HEK293 (cell line): Measurements from ENCODE around the gene PDSS2.

Source experiments
- CTCF ChIA-PET: fragments of 350-600 bp; formaldehyde crosslinking; extraction: SDS; loops from one replicate; lab custom pipeline; 2021; ENCODE audit warnings: antibody characterized with exemption; lab: Yijun Ruan, JAX
- POLR2A ChIA-PET: fragments of 300-600 bp; formaldehyde crosslinking; extraction: SDS; loops from one replicate; lab custom pipeline; 2020; ENCODE audit warnings: antibody characterized with exemption, inconsistent platforms; lab: Yijun Ruan, JAX
- H3K27ac ChIP-seq: fragments of 200-500 bp; sonication (Bioruptor generic); 2 replicates; pipeline ENCODE4 v1.5.1; 2014; ENCODE audit warnings: low read depth, low read length, control low read depth, inconsistent platforms; ENCODE audit errors: extremely low read depth
- H3K36me3 ChIP-seq, 2 experiments: fragments of 200-500 bp in 1 of 2; sonication (Bioruptor generic) in 1 of 2; 1 replicate in 1 of 2; 2 replicates in 1 of 2; pipeline ENCODE4 v1.5.1; 2014 to 2017; ENCODE audit warnings: inconsistent platforms in 2 of 2, low read length in 2 of 2; ENCODE audit not compliant: control insufficient read depth in 2 of 2, insufficient read depth in 1 of 2
- H3K4me1 ChIP-seq: fragments of 200-500 bp; sonication (Bioruptor generic); 2 replicates; pipeline ENCODE4 v1.5.1; 2014; ENCODE audit warnings: mild to moderate bottlenecking, low read length, inconsistent platforms; ENCODE audit not compliant: control insufficient read depth, insufficient read depth
- H3K4me3 ChIP-seq: 2 replicates; pipeline ENCODE4 v1.5.1; 2011; ENCODE audit warnings: low read depth, mild to moderate bottlenecking, control low read depth, low read length, moderate library complexity
- H3K9me3 ChIP-seq: fragments of 200-500 bp; sonication (Bioruptor generic); 2 replicates; pipeline ENCODE4 v1.5.1; 2014; ENCODE audit warnings: low read depth, low read length, inconsistent platforms; ENCODE audit not compliant: control insufficient read depth, insufficient read depth
- FEZF1 ChIP-seq: fragments of 450-650 bp; formaldehyde crosslinking; IDR thresholded peaks from 2 replicates; pipeline ENCODE4 v1.5.1; 2016; ENCODE audit warnings: missing biosample characterization, missing genetic modification characterization
- KLF10 ChIP-seq: fragments of 450-650 bp; IDR thresholded peaks from 2 replicates; pipeline ENCODE4 v1.5.1; 2018; ENCODE audit warnings: missing biosample characterization, mild to moderate bottlenecking, missing genetic modification characterization
- REPIN1 ChIP-seq: fragments of 450-650 bp; formaldehyde crosslinking; IDR thresholded peaks from 2 replicates; pipeline ENCODE4 v1.5.1; 2017; ENCODE audit warnings: missing biosample characterization, missing genetic modification characterization, low read depth
- SCRT2 ChIP-seq: fragments of 450-650 bp; formaldehyde crosslinking; IDR thresholded peaks from 2 replicates; pipeline ENCODE4 v1.5.1; 2016; ENCODE audit warnings: missing biosample characterization, missing genetic modification characterization
- WT1 ChIP-seq: fragments of 450-650 bp; formaldehyde crosslinking; IDR thresholded peaks from 2 replicates; pipeline ENCODE4 v1.5.1; 2016; ENCODE audit warnings: missing biosample characterization, missing genetic modification characterization
- ZBTB17 ChIP-seq: fragments of 450-650 bp; formaldehyde crosslinking; IDR thresholded peaks from 2 replicates; pipeline ENCODE4 v1.5.1; 2016; ENCODE audit warnings: missing biosample characterization, missing genetic modification characterization
- ZBTB8A ChIP-seq: fragments of 450-650 bp; formaldehyde crosslinking; IDR thresholded peaks from 2 replicates; pipeline ENCODE4 v1.5.1; 2016; ENCODE audit warnings: missing biosample characterization, missing genetic modification characterization
- ZNF138 ChIP-seq: fragments of 450-650 bp; formaldehyde crosslinking; IDR thresholded peaks from 2 replicates; pipeline ENCODE4 v1.5.1; 2016; ENCODE audit warnings: missing biosample characterization, missing genetic modification characterization, borderline replicate concordance
- ZNF157 ChIP-seq: fragments of 450-650 bp; formaldehyde crosslinking; IDR thresholded peaks from 2 replicates; pipeline ENCODE4 v1.5.1; 2016; ENCODE audit warnings: missing biosample characterization, missing genetic modification characterization
- ZNF23 ChIP-seq: fragments of 450-650 bp; formaldehyde crosslinking; IDR thresholded peaks from 2 replicates; pipeline ENCODE4 v1.5.1; 2016; ENCODE audit warnings: missing biosample characterization, missing genetic modification characterization, borderline replicate concordance
- ZNF302 ChIP-seq: fragments of 450-650 bp; formaldehyde crosslinking; IDR thresholded peaks from 2 replicates; pipeline ENCODE4 v1.5.1; 2016; ENCODE audit warnings: missing biosample characterization, missing genetic modification characterization, low read depth
- ZNF311 ChIP-seq: fragments of 450-650 bp; formaldehyde crosslinking; IDR thresholded peaks from 2 replicates; pipeline ENCODE4 v1.5.1; 2017; ENCODE audit warnings: missing biosample characterization, missing genetic modification characterization, borderline replicate concordance
- ZNF350 ChIP-seq: fragments of 450-650 bp; formaldehyde crosslinking; IDR thresholded peaks from 2 replicates; pipeline ENCODE4 v1.5.0; 2017; ENCODE audit warnings: missing biosample characterization, mild to moderate bottlenecking, missing genetic modification characterization
- ZNF600 ChIP-seq: fragments of 450-650 bp; formaldehyde crosslinking; IDR thresholded peaks from 2 replicates; pipeline ENCODE4 v1.5.1; 2016; ENCODE audit warnings: missing biosample characterization, missing genetic modification characterization
- ZNF707 ChIP-seq: fragments of 450-650 bp; formaldehyde crosslinking; IDR thresholded peaks from 2 replicates; pipeline ENCODE4 v1.5.1; 2016; ENCODE audit warnings: missing biosample characterization, missing genetic modification characterization
- ZNF76 ChIP-seq: fragments of 450-650 bp; formaldehyde crosslinking; IDR thresholded peaks from 2 replicates; pipeline ENCODE4; 2016; ENCODE audit warnings: low read depth, missing biosample characterization, missing genetic modification characterization, borderline replicate concordance
- ZNF768 ChIP-seq: fragments of 450-650 bp; formaldehyde crosslinking; IDR thresholded peaks from 2 replicates; pipeline ENCODE4 v1.5.1; 2018; ENCODE audit warnings: missing biosample characterization, mild to moderate bottlenecking, missing genetic modification characterization
- TF ChIP-seq, protein P1 (sequence below): fragments of 450-650 bp; formaldehyde crosslinking; IDR thresholded peaks from 2 replicates; pipeline ENCODE4 v1.5.1; 2016; ENCODE audit warnings: missing biosample characterization, missing genetic modification characterization
- TF ChIP-seq, protein P2 (sequence below): fragments of 450-650 bp; formaldehyde crosslinking; conservative IDR thresholded peaks from 2 replicates; pipeline ENCODE4 v1.5.1; 2016; ENCODE audit warnings: low read depth, missing biosample characterization, missing genetic modification characterization

Gene PDSS2

DNA sequence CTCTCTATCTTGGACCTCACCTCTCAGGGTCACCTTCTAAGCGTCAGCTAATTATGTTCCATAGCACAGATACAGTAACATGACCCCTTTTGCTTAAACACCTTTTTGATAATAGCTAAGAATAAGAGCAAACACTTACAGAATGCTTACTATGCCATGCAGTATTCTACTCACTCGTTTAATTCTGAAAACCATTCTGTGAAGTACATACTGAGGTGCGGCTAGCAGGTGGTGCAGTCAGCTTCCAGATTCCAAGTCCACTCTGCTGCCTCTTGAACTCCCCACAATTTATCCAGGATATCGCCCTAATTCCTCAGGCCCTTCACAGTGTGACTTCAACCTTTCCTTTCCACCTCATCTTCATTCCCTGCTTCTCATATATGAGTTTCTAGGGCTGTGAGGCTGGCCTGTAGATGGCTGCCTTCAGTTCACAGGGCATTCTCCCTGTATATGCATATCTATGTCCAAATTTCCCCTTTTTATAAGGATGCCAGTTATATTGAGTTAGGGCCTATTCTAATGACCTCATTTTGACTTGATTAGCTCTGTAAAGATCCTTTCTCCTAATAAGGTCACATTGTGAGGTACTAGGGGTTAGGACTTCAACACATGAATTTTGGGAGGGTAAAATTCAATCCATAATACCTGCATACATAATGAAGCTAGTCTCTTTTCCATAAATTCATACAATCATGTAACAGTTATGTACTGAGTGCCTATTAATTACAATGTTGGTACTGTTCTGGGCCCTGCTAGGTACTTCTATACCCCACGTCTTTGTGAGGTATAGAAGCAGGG lies 130.1 kb downstream of the PDSS2 start:
- Histone ChIP-seq H3K36me3 (no peaks in the 10 kb centered on the region), H3K4me1 (no peaks in the 10 kb centered on the region; the same call in 1 of the 2 replicates), H3K9me3 (no peaks in the 10 kb centered on the region), H3K27ac (no peak overlapping the region), H3K4me3 (no peak overlapping the region)
- no peak for TF ChIP-seq ZNF76 (tag by site-specific recombination)
- no peak for TF ChIP-seq ZNF23 (tag by site-specific recombination)
- TF ChIP-seq ZNF600 (tag by site-specific recombination), result no peak
- no peak for TF ChIP-seq ZBTB17 (tag by site-specific recombination)
- no peak for TF ChIP-seq KLF10 (tag by site-specific recombination)
- TF ChIP-seq, protein P1, sequence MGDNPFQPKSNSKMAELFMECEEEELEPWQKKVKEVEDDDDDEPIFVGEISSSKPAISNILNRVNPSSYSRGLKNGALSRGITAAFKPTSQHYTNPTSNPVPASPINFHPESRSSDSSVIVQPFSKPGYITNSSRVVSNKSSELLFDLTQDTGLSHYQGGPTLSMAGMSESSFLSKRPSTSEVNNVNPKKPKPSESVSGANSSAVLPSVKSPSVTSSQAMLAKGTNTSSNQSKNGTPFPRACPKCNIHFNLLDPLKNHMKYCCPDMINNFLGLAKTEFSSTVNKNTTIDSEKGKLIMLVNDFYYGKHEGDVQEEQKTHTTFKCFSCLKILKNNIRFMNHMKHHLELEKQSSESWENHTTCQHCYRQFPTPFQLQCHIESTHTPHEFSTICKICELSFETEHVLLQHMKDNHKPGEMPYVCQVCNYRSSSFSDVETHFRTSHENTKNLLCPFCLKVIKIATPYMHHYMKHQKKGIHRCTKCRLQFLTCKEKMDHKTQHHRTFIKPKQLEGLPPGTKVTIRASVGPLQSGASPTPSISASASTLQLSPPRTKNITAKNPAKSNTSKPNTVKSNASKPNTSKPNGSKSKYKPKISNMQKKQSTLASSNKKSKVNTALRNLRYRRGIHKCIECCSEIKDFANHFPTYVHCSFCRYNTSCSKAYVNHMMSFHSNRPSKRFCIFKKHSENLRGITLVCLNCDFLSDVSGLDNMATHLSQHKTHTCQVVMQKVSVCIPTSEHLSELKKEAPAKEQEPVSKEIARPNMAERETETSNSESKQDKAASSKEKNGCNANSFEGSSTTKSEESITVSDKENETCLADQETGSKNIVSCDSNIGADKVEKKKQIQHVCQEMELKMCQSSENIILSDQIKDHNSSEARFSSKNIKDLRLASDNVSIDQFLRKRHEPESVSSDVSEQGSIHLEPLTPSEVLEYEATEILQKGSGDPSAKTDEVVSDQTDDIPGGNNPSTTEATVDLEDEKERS (tag by site-specific recombination), result no peak
- TF ChIP-seq ZNF138 (tag by site-specific recombination), result no peak
- ChIA-PET CTCF (interaction anchor here (0.6 to 1.7 kb wide), 4 partner anchors 11 to 923 kb away, joined by 3 to 17 read pairs (median 4); no protein-coding TSS in a partner anchor), POLR2A (no interaction called here)

DNA sequence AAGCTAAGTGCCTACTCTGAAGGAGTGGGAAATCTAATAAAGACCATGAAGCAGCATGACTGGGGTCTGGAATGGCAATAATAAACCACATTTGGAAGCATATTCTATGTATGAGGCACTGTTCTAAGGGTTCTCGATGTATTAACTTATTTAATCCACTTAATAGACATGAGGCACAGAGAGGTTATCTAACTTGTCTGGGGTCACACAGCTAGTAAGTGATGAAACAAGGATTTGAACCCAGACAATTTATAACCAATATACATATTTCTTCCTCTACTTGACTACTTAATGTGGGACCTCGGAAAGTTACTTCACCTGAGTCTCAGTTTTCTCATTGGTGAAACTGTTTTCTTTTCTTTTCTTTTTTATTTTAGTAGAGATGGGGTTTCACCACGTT lies 131.3 kb downstream of the PDSS2 start:
- POLR2A ChIA-PET, result no interaction called here
- Histone ChIP-seq H3K27ac (no peak overlapping the region), H3K9me3 (no peaks in the 10 kb centered on the region), H3K4me1 (no peaks in the 10 kb centered on the region; the same call in 1 of the 2 replicates), H3K36me3 (no peaks in the 10 kb centered on the region), H3K4me3 (no peak overlapping the region)
- TF ChIP-seq ZNF707 (tag by site-specific recombination) (no peak), ZNF768 (tag by site-specific recombination) (peak; percentile 45; the same call in 1 of the 2 replicates)
- CTCF ChIA-PET, result interaction anchor here (0.6 to 1.4 kb wide), 4 partner anchors 10 to 163 kb away, joined by 3 to 15 read pairs (median 4); no protein-coding TSS in a partner anchor

DNA sequence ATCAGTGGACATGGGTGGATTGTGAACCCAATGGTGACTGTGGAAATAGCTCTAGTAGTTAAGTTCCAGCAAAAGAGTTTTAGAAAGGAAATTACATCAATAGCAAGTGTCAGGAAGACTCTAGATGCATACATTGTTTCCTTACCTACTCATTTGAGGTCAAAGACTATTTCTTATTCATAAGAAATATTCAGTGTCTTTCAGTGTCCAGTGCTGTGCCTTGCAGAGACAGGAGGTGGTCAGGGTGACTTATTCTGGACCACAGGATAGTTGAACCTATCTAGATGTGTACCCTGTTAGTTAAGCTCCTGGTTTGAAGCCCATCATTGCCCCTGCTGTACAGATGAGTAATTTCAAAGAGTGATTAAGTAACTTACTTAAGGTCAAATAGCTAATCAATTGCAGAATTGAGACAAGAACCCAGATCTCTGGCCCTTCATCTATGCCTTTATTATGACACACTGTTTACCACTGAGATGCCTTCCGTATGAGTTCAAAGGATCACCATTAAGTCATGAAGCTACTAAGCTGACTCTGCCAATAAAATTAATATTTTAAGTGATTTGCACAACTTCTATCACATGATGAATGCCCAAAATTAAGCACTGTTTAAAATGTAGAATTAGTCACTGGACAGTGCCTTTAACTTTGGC lies 136.1 kb downstream of the PDSS2 start:
- H3K4me3 ChIP-seq, result no peak overlapping the region
- CTCF ChIA-PET, result interaction anchor here (0.5 to 1.1 kb wide), 4 partner anchors 23 to 138 kb away, joined by 3 to 4 read pairs (median 3); no protein-coding TSS in a partner anchor
- H3K9me3 ChIP-seq, result no peaks in the 10 kb centered on the region
- POLR2A ChIA-PET, result no interaction called here
- peaks cover 5% of the 10 kb centered on the region; the same call in 1 of the 2 replicates for H3K4me1 ChIP-seq
- TF ChIP-seq ZNF157 (tag by site-specific recombination) (no peak), ZNF350 (tag by site-specific recombination) (no peak), FEZF1 (tag by site-specific recombination) (no peak), REPIN1 (tag by site-specific recombination) (no peak)
- no peaks in the 10 kb centered on the region for H3K36me3 ChIP-seq
- H3K27ac ChIP-seq, result no peak overlapping the region

DNA sequence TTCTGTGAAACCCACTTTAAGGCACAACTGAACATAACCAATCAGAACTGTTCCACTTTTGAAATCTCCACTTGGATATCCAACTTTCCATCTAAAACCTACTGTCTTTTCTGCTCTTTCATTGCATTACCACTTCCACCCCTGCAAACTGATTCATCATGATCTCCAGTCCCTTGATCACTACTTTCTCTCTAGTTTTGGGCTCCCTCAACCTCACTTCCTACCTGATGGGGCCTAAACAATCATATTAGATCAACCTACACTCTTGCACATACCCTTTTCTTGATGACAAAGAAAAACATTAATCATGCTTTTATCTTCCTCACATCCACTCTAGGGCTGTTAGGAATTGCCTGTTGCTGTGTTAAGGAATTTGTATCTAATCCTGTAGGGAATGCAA lies 137.6 kb downstream of the PDSS2 start:
- ChIA-PET CTCF (interaction anchor here (0.8 to 1.1 kb wide), 3 partner anchors 18 to 352 kb away, joined by 3 read pairs; no protein-coding TSS in a partner anchor), POLR2A (no interaction called here)
- Histone ChIP-seq H3K36me3 (no peaks in the 10 kb centered on the region), H3K4me3 (no peak overlapping the region), H3K27ac (no peak overlapping the region), H3K4me1 (peaks cover 5% of the 10 kb centered on the region; the same call in 1 of the 2 replicates), H3K9me3 (no peaks in the 10 kb centered on the region)
- TF ChIP-seq FEZF1 (tag by site-specific recombination) (no peak), SCRT2 (peak; percentile 64), ZNF311 (tag by site-specific recombination) (no peak), ZNF302 (tag by site-specific recombination) (no peak), ZBTB8A (tag by site-specific recombination) (no peak), WT1 (no peak)
- TF ChIP-seq, protein P2, sequence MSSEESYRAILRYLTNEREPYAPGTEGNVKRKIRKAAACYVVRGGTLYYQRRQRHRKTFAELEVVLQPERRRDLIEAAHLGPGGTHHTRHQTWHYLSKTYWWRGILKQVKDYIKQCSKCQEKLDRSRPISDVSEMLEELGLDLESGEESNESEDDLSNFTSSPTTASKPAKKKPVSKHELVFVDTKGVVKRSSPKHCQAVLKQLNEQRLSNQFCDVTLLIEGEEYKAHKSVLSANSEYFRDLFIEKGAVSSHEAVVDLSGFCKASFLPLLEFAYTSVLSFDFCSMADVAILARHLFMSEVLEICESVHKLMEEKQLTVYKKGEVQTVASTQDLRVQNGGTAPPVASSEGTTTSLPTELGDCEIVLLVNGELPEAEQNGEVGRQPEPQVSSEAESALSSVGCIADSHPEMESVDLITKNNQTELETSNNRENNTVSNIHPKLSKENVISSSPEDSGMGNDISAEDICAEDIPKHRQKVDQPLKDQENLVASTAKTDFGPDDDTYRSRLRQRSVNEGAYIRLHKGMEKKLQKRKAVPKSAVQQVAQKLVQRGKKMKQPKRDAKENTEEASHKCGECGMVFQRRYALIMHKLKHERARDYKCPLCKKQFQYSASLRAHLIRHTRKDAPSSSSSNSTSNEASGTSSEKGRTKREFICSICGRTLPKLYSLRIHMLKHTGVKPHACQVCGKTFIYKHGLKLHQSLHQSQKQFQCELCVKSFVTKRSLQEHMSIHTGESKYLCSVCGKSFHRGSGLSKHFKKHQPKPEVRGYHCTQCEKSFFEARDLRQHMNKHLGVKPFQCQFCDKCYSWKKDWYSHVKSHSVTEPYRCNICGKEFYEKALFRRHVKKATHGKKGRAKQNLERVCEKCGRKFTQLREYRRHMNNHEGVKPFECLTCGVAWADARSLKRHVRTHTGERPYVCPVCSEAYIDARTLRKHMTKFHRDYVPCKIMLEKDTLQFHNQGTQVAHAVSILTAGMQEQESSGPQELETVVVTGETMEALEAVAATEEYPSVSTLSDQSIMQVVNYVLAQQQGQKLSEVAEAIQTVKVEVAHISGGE (tag by site-specific recombination), result no peak
